K562 (cell line): ENCODE data around the gene AHCYL1. TPM values are rescaled to one million over a fixed set of nuclear protein-coding genes. Genes with fewer than 3 reads are reported as not detected.

Experiments used
- CBX3 ChIP-seq, 2 experiments: IDR thresholded peaks; 1 replicate in 1 of 2; 2 replicates in 1 of 2; pipeline ENCODE4 v1.6.1; 2012; ENCODE audit warnings: inconsistent platforms in 2 of 2, low read length in 2 of 2, borderline replicate concordance in 1 of 2, control low read depth in 1 of 2
- EGR1 ChIP-seq: fragments of 450-650 bp; conservative IDR thresholded peaks from 2 replicates; pipeline ENCODE4 v1.6.1; 2017; ENCODE audit warnings: mild to moderate bottlenecking
- JUND ChIP-seq, 2 experiments: IDR thresholded peaks; 2 replicates in 1 of 2; 3 replicates in 1 of 2; pipeline ENCODE4 v1.6.1; 2011; ENCODE audit warnings: borderline replicate concordance in 2 of 2, low read depth in 2 of 2, low read length in 2 of 2, improper control_type of control experiment in 1 of 2, missing biosample characterization in 1 of 2, missing genetic modification characterization in 1 of 2, missing genetic modification reagents in 1 of 2
- SMAD2 ChIP-seq: fragments of 150-350 bp; IDR thresholded peaks from 2 replicates; pipeline ENCODE4 v1.6.1; 2014; ENCODE audit warnings: low read depth, mild to moderate bottlenecking, low read length
- TARDBP ChIP-seq: fragments of 450-650 bp; IDR thresholded peaks from 2 replicates; pipeline ENCODE4 v1.6.1; 2016
- U2AF1 ChIP-seq: fragments of 200-400 bp; formaldehyde crosslinking; optimal IDR thresholded peaks from 2 replicates; pipeline ENCODE3; 2017; ENCODE audit warnings: mild to moderate bottlenecking, low read depth, low read length, moderate library complexity
- WHSC1 ChIP-seq: IDR thresholded peaks from one replicate; pipeline ENCODE4 v1.6.1; 2012; ENCODE audit warnings: low read length, control low read depth, inconsistent platforms
- ZNF133 ChIP-seq: fragments of 250-450 bp; sonication (Bioruptor Pico); IDR thresholded peaks from 2 replicates; pipeline ENCODE4 v1.4.0; 2020; ENCODE audit warnings: mild to moderate bottlenecking
- ZNF79 ChIP-seq: fragments of 250-450 bp; sonication (Bioruptor Pico); IDR thresholded peaks from 2 replicates; pipeline ENCODE4 v1.4.0; 2020; ENCODE audit warnings: low read depth, mild to moderate bottlenecking, moderate library complexity
- polyA plus RNA-seq, 8 experiments: library from polyadenylated mRNA; depleted of rRNA in 4 of 8; stranded (reverse) in 5 of 8; unstranded in 3 of 8; fragments of >200 nt; fragmentation: Nextera tagmentation in 2 of 8; fragmentation: Illumina TruSeq in 1 of 8; extraction: Ambion mirVana in 2 of 8; extraction: Trizol in 1 of 8; gene quantifications; 2 replicates each; pipeline versions ENCODE4 v1.2.1 to v1.2.3, GENCODE V29; 2011 to 2014; ENCODE audit warnings: inconsistent platforms in 1 of 8, missing spikeins in 1 of 8
- total RNA-seq, 7 experiments: library from RNA; depleted of rRNA in 6 of 7; stranded (reverse); fragments of >200 nt in 6 of 7; fragmentation: Illumina TruSeq in 2 of 7; extraction: Trizol in 2 of 7; gene quantifications; 2 replicates each; pipeline versions ENCODE4 v1.2.1 to v1.2.3, GENCODE V29; 2011 to 2021; ENCODE audit warnings: low replicate concordance in 1 of 7
- TF ChIP-seq, protein P1 (sequence below): sonication (generic); formaldehyde crosslinking; IDR thresholded peaks from 2 replicates; pipeline ENCODE4 v1.8.0; 2022; ENCODE audit warnings: mild to moderate bottlenecking, missing genetic modification reagents, borderline replicate concordance
- TF ChIP-seq, protein P2 (sequence below): fragments of 450-650 bp; IDR thresholded peaks from 2 replicates; pipeline ENCODE4 v1.6.1; 2016; ENCODE audit warnings: missing biosample characterization, missing genetic modification characterization
- TF ChIP-seq, protein P3 (sequence below): fragments of 250-450 bp; sonication (Bioruptor Pico); IDR thresholded peaks from 2 replicates; pipeline ENCODE4 v1.5.0; 2021; ENCODE audit warnings: mild to moderate bottlenecking, borderline replicate concordance
- TF ChIP-seq, protein P4 (sequence below), 2 experiments: fragments of 450-650 bp in 1 of 2; IDR thresholded peaks; 2 replicates each; pipeline ENCODE4 v1.6.1; 2011 to 2017; ENCODE audit warnings: low read depth in 2 of 2, antibody characterized with exemption in 1 of 2, borderline replicate concordance in 1 of 2, low read length in 1 of 2, mild to moderate bottlenecking in 1 of 2, mixed read lengths in 1 of 2; ENCODE audit not compliant: control insufficient read depth in 1 of 2
- TF ChIP-seq, protein P5 (sequence below): fragments of 450-650 bp; IDR thresholded peaks from 2 replicates; pipeline ENCODE4 v1.6.1; 2016; ENCODE audit warnings: borderline replicate concordance

Gene AHCYL1
- total and polyA plus RNA-seq, 9 of the 15 experiments (the other 6 are each of a cell fraction or from before 2014, with no cell fraction given) = 27.3 to 118 (median 44.5) TPM

DNA sequence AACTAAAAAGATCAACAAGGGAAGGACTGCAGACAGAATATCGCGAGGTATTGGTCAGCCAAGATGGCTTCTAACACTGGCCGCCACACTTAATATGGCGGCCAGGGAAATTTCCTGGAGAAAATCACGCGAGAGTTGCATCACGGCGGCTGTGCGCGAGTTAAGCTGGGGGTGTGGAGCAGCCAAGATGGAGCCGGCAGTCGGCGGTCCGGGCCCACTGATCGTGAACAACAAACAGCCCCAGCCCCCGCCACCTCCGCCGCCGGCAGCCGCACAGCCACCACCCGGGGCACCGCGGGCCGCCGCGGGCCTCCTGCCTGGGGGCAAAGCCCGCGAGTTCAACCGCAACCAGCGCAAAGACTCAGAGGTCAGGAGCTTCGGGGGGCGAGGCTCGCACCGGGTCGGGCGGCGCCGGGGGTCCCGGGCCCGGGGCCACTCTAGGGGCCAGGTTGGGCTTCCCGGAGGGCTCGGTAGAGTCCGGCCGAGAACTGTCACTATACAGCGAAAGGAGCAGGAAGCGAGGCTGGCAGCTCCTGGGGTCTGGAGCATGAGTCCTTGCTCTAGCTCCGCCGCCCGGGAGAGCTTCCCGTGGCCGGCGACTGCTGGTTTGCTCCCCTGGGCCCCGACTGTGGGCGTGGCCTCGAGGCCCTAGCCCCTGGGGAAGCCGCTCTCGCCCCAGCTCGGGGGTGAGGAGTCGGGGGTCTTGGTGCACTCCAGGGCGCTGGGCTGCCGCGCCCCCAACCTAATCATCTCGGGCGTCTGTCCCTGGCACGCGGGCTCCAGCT lies 50.1 kb downstream of the AHCYL1 start, which contains the start of gene STRIP1 (continued):
- TF ChIP-seq, protein P1, sequence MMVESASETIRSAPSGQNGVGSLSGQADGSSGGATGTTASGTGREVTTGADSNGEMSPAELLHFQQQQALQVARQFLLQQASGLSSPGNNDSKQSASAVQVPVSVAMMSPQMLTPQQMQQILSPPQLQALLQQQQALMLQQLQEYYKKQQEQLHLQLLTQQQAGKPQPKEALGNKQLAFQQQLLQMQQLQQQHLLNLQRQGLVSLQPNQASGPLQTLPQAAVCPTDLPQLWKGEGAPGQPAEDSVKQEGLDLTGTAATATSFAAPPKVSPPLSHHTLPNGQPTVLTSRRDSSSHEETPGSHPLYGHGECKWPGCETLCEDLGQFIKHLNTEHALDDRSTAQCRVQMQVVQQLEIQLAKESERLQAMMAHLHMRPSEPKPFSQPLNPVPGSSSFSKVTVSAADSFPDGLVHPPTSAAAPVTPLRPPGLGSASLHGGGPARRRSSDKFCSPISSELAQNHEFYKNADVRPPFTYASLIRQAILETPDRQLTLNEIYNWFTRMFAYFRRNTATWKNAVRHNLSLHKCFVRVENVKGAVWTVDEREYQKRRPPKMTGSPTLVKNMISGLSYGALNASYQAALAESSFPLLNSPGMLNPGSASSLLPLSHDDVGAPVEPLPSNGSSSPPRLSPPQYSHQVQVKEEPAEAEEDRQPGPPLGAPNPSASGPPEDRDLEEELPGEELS (CRISPR knock-in tag) = no peak
- TF ChIP-seq ZNF79 (no peak), SMAD2 (no peak), JUND (IDR thresholded peaks at IDR 0.05; ENCODE audit: borderline replicate concordance, low read depth, low read length) (peak; percentile 76), JUND (tag; IDR thresholded peaks at IDR 0.05; ENCODE audit: borderline replicate concordance, low read depth, low read length) (peak; percentile 47; the same call in 1 of the 3 replicates), WHSC1 (no peak), CBX3 (IDR thresholded peaks at IDR 0.05; ENCODE audit: borderline replicate concordance in 1 of 2, low read length in 2 of 2) (peak in 1 of 2 experiments; percentile 59; a peak in 1 of 3 replicates), EGR1 (peak; percentile 38), U2AF1 (peak; percentile 83), TARDBP (no peak), ZNF133 (CRISPR knock-in tag) (no peak)
- TF ChIP-seq, protein P2, sequence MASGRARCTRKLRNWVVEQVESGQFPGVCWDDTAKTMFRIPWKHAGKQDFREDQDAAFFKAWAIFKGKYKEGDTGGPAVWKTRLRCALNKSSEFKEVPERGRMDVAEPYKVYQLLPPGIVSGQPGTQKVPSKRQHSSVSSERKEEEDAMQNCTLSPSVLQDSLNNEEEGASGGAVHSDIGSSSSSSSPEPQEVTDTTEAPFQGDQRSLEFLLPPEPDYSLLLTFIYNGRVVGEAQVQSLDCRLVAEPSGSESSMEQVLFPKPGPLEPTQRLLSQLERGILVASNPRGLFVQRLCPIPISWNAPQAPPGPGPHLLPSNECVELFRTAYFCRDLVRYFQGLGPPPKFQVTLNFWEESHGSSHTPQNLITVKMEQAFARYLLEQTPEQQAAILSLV (tag) = no peak
- TF ChIP-seq, protein P3, sequence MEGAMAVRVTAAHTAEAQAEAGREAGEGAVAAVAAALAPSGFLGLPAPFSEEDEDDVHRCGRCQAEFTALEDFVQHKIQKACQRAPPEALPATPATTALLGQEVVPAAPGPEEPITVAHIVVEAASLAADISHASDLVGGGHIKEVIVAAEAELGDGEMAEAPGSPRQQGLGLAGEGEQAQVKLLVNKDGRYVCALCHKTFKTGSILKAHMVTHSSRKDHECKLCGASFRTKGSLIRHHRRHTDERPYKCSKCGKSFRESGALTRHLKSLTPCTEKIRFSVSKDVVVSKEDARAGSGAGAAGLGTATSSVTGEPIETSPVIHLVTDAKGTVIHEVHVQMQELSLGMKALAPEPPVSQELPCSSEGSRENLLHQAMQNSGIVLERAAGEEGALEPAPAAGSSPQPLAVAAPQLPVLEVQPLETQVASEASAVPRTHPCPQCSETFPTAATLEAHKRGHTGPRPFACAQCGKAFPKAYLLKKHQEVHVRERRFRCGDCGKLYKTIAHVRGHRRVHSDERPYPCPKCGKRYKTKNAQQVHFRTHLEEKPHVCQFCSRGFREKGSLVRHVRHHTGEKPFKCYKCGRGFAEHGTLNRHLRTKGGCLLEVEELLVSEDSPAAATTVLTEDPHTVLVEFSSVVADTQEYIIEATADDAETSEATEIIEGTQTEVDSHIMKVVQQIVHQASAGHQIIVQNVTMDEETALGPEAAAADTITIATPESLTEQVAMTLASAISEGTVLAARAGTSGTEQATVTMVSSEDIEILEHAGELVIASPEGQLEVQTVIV = no peak
- TF ChIP-seq, protein P4, sequence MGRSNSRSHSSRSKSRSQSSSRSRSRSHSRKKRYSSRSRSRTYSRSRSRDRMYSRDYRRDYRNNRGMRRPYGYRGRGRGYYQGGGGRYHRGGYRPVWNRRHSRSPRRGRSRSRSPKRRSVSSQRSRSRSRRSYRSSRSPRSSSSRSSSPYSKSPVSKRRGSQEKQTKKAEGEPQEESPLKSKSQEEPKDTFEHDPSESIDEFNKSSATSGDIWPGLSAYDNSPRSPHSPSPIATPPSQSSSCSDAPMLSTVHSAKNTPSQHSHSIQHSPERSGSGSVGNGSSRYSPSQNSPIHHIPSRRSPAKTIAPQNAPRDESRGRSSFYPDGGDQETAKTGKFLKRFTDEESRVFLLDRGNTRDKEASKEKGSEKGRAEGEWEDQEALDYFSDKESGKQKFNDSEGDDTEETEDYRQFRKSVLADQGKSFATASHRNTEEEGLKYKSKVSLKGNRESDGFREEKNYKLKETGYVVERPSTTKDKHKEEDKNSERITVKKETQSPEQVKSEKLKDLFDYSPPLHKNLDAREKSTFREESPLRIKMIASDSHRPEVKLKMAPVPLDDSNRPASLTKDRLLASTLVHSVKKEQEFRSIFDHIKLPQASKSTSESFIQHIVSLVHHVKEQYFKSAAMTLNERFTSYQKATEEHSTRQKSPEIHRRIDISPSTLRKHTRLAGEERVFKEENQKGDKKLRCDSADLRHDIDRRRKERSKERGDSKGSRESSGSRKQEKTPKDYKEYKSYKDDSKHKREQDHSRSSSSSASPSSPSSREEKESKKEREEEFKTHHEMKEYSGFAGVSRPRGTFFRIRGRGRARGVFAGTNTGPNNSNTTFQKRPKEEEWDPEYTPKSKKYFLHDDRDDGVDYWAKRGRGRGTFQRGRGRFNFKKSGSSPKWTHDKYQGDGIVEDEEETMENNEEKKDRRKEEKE (IDR thresholded peaks at IDR 0.05; ENCODE audit: borderline replicate concordance in 1 of 2, control insufficient read depth in 1 of 2, low read depth in 2 of 2, low read length in 1 of 2) = no peak
- TF ChIP-seq, protein P5, sequence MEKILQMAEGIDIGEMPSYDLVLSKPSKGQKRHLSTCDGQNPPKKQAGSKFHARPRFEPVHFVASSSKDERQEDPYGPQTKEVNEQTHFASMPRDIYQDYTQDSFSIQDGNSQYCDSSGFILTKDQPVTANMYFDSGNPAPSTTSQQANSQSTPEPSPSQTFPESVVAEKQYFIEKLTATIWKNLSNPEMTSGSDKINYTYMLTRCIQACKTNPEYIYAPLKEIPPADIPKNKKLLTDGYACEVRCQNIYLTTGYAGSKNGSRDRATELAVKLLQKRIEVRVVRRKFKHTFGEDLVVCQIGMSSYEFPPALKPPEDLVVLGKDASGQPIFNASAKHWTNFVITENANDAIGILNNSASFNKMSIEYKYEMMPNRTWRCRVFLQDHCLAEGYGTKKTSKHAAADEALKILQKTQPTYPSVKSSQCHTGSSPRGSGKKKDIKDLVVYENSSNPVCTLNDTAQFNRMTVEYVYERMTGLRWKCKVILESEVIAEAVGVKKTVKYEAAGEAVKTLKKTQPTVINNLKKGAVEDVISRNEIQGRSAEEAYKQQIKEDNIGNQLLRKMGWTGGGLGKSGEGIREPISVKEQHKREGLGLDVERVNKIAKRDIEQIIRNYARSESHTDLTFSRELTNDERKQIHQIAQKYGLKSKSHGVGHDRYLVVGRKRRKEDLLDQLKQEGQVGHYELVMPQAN = peak; percentile 78; the same call in 1 of the 2 replicates
